SK-N-SH treated with all-trans-retinoic acid at 6 μM for 48 hours (cell line): ENCODE data around the gene MYO15A.
A peak's percentile ranks its signal among the peaks of the same experiment; 100 is the strongest.

ENCODE experiments used
- ATAC-seq: fragments of 200-7000 bp; cut with Tn5 transposase; 3 replicates; pipeline ENCODE4 v1.9.1; 2020; ENCODE audit warnings: mild to moderate bottlenecking, moderate library complexity
- ARNTL ChIP-seq: fragments of 450-650 bp; formaldehyde crosslinking; IDR thresholded peaks from 2 replicates; pipeline ENCODE4 v1.5.0; 2020; ENCODE audit warnings: low read depth, mild to moderate bottlenecking, moderate library complexity, borderline replicate concordance
- CSDC2 ChIP-seq: fragments of 250-450 bp; sonication (Bioruptor Pico); IDR thresholded peaks from 2 replicates; pipeline ENCODE4 v1.5.0; 2020; ENCODE audit warnings: mild to moderate bottlenecking, moderate library complexity
- GLIS3 ChIP-seq: fragments of 250-450 bp; sonication (Bioruptor Pico); IDR thresholded peaks from 2 replicates; pipeline ENCODE4 v1.5.0; 2020; ENCODE audit warnings: mild to moderate bottlenecking, moderate library complexity
- ISL1 ChIP-seq: fragments of 250-450 bp; sonication (Bioruptor Pico); IDR thresholded peaks from 2 replicates; pipeline ENCODE4 v2.1.2; 2022; ENCODE audit warnings: mild to moderate bottlenecking, moderate library complexity
- OSR1 ChIP-seq: fragments of 250-450 bp; sonication (Bioruptor Pico); IDR thresholded peaks from 2 replicates; pipeline ENCODE4 v1.8.0; 2022; ENCODE audit warnings: moderate library complexity, mild to moderate bottlenecking, inconsistent platforms
- RARB ChIP-seq: fragments of 250-450 bp; sonication (Bioruptor Pico); IDR thresholded peaks from 2 replicates; pipeline ENCODE4 v1.8.0; 2021; ENCODE audit warnings: mild to moderate bottlenecking, moderate library complexity
- SNAI2 ChIP-seq: fragments of 250-450 bp; sonication (Bioruptor Pico); IDR thresholded peaks from 2 replicates; pipeline ENCODE4 v1.5.0; 2020; ENCODE audit warnings: mild to moderate bottlenecking, moderate library complexity
- TCF4 ChIP-seq: fragments of 250-450 bp; sonication (Bioruptor Pico); IDR thresholded peaks from 2 replicates; pipeline ENCODE4 v1.8.0; 2021; ENCODE audit warnings: mild to moderate bottlenecking, moderate library complexity, borderline replicate concordance
- TOX ChIP-seq: fragments of 250-450 bp; sonication (Bioruptor Pico); IDR thresholded peaks from 2 replicates; pipeline ENCODE4 v1.8.0; 2021; ENCODE audit warnings: mild to moderate bottlenecking, moderate library complexity, borderline replicate concordance
- ZC3H10 ChIP-seq: fragments of 250-450 bp; sonication (Bioruptor Pico); IDR thresholded peaks from 2 replicates; pipeline ENCODE4 v1.5.1; 2021; ENCODE audit warnings: mild to moderate bottlenecking, moderate library complexity
- ZFP3 ChIP-seq: fragments of 250-450 bp; sonication (Bioruptor Pico); IDR thresholded peaks from 2 replicates; pipeline ENCODE4 v1.5.0; 2020; ENCODE audit warnings: mild to moderate bottlenecking, moderate library complexity
- ZFP30 ChIP-seq: fragments of 450-650 bp; formaldehyde crosslinking; IDR thresholded peaks from 2 replicates; pipeline ENCODE4 v1.5.0; 2022; ENCODE audit warnings: mild to moderate bottlenecking, moderate library complexity
- ZNF565 ChIP-seq: fragments of 450-650 bp; formaldehyde crosslinking; conservative IDR thresholded peaks from 2 replicates; pipeline ENCODE4 v1.5.0; 2020; ENCODE audit warnings: low read depth, mild to moderate bottlenecking, moderate library complexity
- ZNF70 ChIP-seq: fragments of 450-650 bp; formaldehyde crosslinking; IDR thresholded peaks from 2 replicates; pipeline ENCODE4 v1.5.0; 2020; ENCODE audit warnings: mild to moderate bottlenecking, moderate library complexity
- ZNF8 ChIP-seq: fragments of 450-650 bp; formaldehyde crosslinking; IDR thresholded peaks from 2 replicates; pipeline ENCODE4 v1.5.0; 2020; ENCODE audit warnings: mild to moderate bottlenecking, moderate library complexity
- TF ChIP-seq, protein P1 (sequence below): fragments of 250-450 bp; sonication (Bioruptor Pico); IDR thresholded peaks from 2 replicates; pipeline ENCODE4 v1.8.0; 2020; ENCODE audit warnings: mild to moderate bottlenecking, moderate library complexity, borderline replicate concordance
- TF ChIP-seq, protein P2 (sequence below): fragments of 250-450 bp; sonication (Bioruptor Pico); IDR thresholded peaks from 2 replicates; pipeline ENCODE4 v1.5.1; 2021; ENCODE audit warnings: mild to moderate bottlenecking, moderate library complexity
- TF ChIP-seq, protein P3 (sequence below): fragments of 250-450 bp; sonication (Bioruptor Pico); IDR thresholded peaks from 2 replicates; pipeline ENCODE4 v1.8.0; 2021; ENCODE audit warnings: low read depth, mild to moderate bottlenecking, moderate library complexity, borderline replicate concordance
- TF ChIP-seq, protein P4 (sequence below): fragments of 250-450 bp; sonication (Bioruptor Pico); IDR thresholded peaks from 2 replicates; pipeline ENCODE4 v1.5.1; 2020; ENCODE audit warnings: low read depth, mild to moderate bottlenecking, moderate library complexity
- TF ChIP-seq, protein P5 (sequence below): fragments of 250-450 bp; sonication (Bioruptor Pico); IDR thresholded peaks from 2 replicates; pipeline ENCODE4 v1.5.0; 2020; ENCODE audit warnings: mild to moderate bottlenecking, moderate library complexity

The MYO15A gene

DNA sequence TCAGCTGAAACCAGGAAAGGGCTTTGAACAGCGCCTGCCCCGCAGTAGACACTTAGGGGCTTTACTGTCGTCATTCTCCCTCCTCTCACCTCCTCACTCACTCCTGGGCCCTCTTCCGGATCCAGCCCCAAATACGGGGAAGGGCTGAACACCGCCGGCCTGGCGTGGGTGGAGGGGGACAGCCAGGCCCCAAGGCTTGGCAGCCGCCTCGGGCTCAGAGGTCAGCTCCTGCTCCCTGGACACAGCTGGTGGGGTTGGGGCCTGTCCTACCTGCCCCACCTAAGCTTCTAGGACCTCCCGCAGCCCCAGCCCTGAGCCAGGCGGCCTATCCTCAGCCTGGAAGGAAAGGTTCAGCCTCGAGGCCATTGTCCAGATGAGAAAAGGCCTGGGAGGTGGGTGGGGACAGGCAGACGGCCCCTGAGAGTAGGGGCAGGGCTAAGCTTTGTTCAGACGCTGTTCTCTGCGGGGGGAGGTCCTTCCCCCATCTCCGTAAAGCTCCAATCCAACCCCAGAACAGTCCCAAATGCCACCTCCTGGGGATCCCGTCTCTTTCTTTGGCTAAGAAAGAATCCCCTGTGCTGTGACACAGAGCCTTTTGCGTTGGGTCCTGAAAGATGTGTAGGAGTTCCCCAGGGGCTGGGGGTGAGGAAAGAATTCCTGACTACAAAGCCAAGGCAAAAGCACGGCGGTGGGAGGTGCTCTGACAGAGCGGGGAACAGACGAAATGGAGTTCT is 116.0 kb downstream of the MYO15A start:
- peak; percentile 90 for TF ChIP-seq ZFP3 (CRISPR knock-in tag)
- TF ChIP-seq, protein P1, sequence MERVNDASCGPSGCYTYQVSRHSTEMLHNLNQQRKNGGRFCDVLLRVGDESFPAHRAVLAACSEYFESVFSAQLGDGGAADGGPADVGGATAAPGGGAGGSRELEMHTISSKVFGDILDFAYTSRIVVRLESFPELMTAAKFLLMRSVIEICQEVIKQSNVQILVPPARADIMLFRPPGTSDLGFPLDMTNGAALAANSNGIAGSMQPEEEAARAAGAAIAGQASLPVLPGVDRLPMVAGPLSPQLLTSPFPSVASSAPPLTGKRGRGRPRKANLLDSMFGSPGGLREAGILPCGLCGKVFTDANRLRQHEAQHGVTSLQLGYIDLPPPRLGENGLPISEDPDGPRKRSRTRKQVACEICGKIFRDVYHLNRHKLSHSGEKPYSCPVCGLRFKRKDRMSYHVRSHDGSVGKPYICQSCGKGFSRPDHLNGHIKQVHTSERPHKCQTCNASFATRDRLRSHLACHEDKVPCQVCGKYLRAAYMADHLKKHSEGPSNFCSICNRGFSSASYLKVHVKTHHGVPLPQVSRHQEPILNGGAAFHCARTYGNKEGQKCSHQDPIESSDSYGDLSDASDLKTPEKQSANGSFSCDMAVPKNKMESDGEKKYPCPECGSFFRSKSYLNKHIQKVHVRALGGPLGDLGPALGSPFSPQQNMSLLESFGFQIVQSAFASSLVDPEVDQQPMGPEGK (CRISPR knock-in tag), result no peak
- no peak for TF ChIP-seq CSDC2 (CRISPR knock-in tag)

DNA sequence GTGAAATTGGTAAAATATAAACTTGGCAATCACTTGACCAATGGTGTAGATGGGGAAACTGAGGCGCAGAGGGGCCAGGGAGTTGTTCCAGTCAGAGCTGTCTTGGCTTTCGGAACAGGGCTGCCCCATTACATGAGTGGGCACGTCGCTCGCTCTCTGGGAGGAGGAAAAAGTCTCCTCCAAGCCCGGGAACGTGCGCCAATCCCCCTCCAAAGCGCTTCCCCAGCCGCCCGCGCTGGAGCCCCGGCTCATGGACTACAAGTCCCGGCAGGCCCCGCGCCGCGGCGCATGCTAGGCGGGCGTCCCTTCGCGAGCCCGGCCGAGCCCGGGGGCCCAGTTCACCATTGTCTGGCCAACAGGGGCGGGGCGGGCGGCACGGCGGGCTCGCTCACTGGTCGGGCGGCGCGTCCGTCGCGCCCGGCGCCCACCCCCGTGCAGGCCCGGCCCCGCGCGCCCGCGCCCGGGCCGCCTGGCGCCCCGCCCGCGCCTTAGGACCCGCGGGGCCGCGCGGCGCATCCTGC is 116.6 kb downstream of the MYO15A start, which contains the start of gene LLGL1:
Gene LLGL1, plus strand, starts transcription at position 515 of the 521 bp plus-strand sequence. CDS start 48 bp downstream, outside the sequence.
- TF ChIP-seq, protein P2, sequence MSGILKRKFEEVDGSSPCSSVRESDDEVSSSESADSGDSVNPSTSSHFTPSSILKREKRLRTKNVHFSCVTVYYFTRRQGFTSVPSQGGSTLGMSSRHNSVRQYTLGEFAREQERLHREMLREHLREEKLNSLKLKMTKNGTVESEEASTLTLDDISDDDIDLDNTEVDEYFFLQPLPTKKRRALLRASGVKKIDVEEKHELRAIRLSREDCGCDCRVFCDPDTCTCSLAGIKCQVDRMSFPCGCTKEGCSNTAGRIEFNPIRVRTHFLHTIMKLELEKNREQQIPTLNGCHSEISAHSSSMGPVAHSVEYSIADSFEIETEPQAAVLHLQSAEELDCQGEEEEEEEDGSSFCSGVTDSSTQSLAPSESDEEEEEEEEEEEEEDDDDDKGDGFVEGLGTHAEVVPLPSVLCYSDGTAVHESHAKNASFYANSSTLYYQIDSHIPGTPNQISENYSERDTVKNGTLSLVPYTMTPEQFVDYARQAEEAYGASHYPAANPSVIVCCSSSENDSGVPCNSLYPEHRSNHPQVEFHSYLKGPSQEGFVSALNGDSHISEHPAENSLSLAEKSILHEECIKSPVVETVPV, result no peak
- ATAC-seq, result peak; percentile 97

More for the DNA sequence above, 116.0 kb downstream of the MYO15A start:
- ATAC-seq, result no peak

DNA sequence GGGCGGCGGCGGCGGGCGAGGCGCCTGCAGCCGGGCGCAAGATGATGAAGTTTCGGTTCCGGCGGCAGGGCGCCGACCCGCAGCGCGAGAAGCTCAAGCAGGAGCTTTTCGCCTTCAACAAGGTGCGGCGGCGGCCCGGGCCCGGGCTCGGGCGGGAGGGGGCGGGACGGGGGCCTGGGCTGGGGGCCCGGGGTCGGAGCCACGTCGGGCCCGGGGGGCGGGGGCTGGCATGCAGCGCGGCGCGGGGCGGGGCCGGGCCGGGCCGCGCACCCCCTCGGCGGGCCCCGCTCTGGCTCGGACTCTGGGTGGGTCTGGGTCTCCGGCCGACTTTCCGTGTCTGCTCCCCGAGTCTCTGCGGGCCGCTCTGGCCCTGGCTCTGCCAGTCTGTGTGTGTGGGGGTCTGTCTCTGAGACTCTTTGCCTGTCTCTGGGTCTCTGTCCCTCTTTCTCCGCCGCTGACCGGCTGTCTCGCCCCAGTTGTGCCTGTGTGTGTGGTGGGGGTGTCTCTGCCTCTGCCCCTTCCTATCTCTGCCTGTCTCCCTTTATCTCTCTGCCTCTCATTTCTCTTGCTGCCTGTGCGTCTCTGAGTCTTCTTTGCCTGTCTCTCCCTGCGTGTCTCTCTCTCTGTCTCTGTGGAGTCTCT is 117.2 kb downstream of the MYO15A start:
- ATAC-seq, result peak; percentile 23
- TF ChIP-seq, protein P3, sequence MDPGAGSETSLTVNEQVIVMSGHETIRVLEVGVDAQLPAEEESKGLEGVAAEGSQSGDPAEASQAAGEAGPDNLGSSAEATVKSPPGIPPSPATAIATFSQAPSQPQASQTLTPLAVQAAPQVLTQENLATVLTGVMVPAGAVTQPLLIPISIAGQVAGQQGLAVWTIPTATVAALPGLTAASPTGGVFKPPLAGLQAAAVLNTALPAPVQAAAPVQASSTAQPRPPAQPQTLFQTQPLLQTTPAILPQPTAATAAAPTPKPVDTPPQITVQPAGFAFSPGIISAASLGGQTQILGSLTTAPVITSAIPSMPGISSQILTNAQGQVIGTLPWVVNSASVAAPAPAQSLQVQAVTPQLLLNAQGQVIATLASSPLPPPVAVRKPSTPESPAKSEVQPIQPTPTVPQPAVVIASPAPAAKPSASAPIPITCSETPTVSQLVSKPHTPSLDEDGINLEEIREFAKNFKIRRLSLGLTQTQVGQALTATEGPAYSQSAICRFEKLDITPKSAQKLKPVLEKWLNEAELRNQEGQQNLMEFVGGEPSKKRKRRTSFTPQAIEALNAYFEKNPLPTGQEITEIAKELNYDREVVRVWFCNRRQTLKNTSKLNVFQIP, result no peak
- TF ChIP-seq, protein P4, sequence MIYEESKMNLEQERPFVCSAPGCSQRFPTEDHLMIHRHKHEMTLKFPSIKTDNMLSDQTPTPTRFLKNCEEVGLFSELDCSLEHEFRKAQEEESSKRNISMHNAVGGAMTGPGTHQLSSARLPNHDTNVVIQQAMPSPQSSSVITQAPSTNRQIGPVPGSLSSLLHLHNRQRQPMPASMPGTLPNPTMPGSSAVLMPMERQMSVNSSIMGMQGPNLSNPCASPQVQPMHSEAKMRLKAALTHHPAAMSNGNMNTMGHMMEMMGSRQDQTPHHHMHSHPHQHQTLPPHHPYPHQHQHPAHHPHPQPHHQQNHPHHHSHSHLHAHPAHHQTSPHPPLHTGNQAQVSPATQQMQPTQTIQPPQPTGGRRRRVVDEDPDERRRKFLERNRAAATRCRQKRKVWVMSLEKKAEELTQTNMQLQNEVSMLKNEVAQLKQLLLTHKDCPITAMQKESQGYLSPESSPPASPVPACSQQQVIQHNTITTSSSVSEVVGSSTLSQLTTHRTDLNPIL (CRISPR knock-in tag), result no peak
- TF ChIP-seq ZC3H10 (CRISPR knock-in tag) (no peak), ARNTL (CRISPR knock-in tag) (no peak), ZNF565 (no peak), GLIS3 (CRISPR knock-in tag) (no peak), ZNF8 (CRISPR knock-in tag) (no peak), ISL1 (CRISPR knock-in tag) (no peak), ZFP30 (CRISPR knock-in tag) (no peak), ZFP3 (CRISPR knock-in tag) (no peak), CSDC2 (CRISPR knock-in tag) (no peak), OSR1 (no peak), RARB (no peak), SNAI2 (CRISPR knock-in tag) (no peak), TCF4 (CRISPR knock-in tag) (no peak), ZNF70 (CRISPR knock-in tag) (no peak), TOX (CRISPR knock-in tag) (no peak)
- TF ChIP-seq, protein P1 (CRISPR knock-in tag), result no peak
- TF ChIP-seq, protein P5, sequence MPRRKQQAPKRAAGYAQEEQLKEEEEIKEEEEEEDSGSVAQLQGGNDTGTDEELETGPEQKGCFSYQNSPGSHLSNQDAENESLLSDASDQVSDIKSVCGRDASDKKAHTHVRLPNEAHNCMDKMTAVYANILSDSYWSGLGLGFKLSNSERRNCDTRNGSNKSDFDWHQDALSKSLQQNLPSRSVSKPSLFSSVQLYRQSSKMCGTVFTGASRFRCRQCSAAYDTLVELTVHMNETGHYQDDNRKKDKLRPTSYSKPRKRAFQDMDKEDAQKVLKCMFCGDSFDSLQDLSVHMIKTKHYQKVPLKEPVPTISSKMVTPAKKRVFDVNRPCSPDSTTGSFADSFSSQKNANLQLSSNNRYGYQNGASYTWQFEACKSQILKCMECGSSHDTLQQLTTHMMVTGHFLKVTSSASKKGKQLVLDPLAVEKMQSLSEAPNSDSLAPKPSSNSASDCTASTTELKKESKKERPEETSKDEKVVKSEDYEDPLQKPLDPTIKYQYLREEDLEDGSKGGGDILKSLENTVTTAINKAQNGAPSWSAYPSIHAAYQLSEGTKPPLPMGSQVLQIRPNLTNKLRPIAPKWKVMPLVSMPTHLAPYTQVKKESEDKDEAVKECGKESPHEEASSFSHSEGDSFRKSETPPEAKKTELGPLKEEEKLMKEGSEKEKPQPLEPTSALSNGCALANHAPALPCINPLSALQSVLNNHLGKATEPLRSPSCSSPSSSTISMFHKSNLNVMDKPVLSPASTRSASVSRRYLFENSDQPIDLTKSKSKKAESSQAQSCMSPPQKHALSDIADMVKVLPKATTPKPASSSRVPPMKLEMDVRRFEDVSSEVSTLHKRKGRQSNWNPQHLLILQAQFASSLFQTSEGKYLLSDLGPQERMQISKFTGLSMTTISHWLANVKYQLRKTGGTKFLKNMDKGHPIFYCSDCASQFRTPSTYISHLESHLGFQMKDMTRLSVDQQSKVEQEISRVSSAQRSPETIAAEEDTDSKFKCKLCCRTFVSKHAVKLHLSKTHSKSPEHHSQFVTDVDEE (CRISPR knock-in tag), result no peak
- TF ChIP-seq, protein P2, result no peak
- TF ChIP-seq, all 23 proteins: peak for 0
